Astrocyte of the hippocampus (primary cell): ENCODE results near the gene TAF9.
"Not testable (repeated sequence)": the region's sequence is repeated elsewhere in the genome, so short reads cannot be mapped to it uniquely, and the experiment has no call there.

Experiments
- DNase-seq: peaks from one replicate; pipeline ENCODE4 v3.0.0; 2011; ENCODE audit warnings: low read depth, low spot score

The TAF9 gene

GRCh38 chr5:69369340-69370121 lies at the start of gene TAF9, which contains the start of the genes AK6 and RAD17:
TSS of gene TAF9 (minus strand) at chr5:69369520. CDS start at chr5:69365737, 3,783 bp downstream.
TSS of gene AK6 (minus strand) at chr5:69369520. CDS start at chr5:69369490, 30 bp downstream.
TSS of gene RAD17 (plus strand) at chr5:69369818. CDS start at chr5:69372209, 2,391 bp downstream.
- peak; percentile 96 for DNase-seq

- DNase-seq, result no peak
Observed at GRCh38 chr5:69418554-69418953, 49.2 kb upstream of the TAF9 start.

- no peak for DNase-seq
Observed at GRCh38 chr5:69416699-69417098, 47.4 kb upstream of the TAF9 start.

GRCh38 chr5:69416180-69416579 lies 46.9 kb upstream of the TAF9 start:
- no peak for DNase-seq

GRCh38 chr5:69415584-69415958 lies 46.3 kb upstream of the TAF9 start:
- peak; percentile 7 for DNase-seq

GRCh38 chr5:69414885-69415583 lies 45.7 kb upstream of the TAF9 start, which contains the start of gene MARVELD2:
TSS of gene MARVELD2 (plus strand) at chr5:69415116. CDS start at chr5:69419386, 4,270 bp downstream.
- DNase-seq, result peak; percentile 79

- no peak for DNase-seq
Observed at GRCh38 chr5:69404659-69405330, 35.5 kb upstream of the TAF9 start.

- DNase-seq, result no peak
Observed at GRCh38 chr5:69378376-69378775, 9.1 kb upstream of the TAF9 start.

GRCh38 chr5:69374911-69375446 lies 5.7 kb upstream of the TAF9 start:
- DNase-seq, result no peak

GRCh38 chr5:69372394-69372793 lies 3.1 kb upstream of the TAF9 start:
- no peak for DNase-seq

GRCh38 chr5:69370335-69370734 lies 1.0 kb upstream of the TAF9 start:
- DNase-seq, result not testable (repeated sequence)

GRCh38 chr5:69368458-69369339 lies 621 bp downstream of the TAF9 start:
- no peak for DNase-seq

GRCh38 chr5:69367697-69368279 lies 1.5 kb downstream of the TAF9 start:
- DNase-seq, result no peak

- no peak for DNase-seq
Observed at GRCh38 chr5:69364850-69365249, 4.5 kb downstream of the TAF9 start.

GRCh38 chr5:69364414-69364813 lies 4.9 kb downstream of the TAF9 start:
- DNase-seq, result no peak

GRCh38 chr5:69360442-69360841 lies 8.9 kb downstream of the TAF9 start:
- DNase-seq, result no peak

- no peak for DNase-seq
Observed at GRCh38 chr5:69359699-69360098, 9.6 kb downstream of the TAF9 start.

GRCh38 chr5:69350664-69351063 lies 18.7 kb downstream of the TAF9 start:
- DNase-seq, result no peak

GRCh38 chr5:69343083-69343482 lies 26.2 kb downstream of the TAF9 start:
- DNase-seq, result no peak

- no peak for DNase-seq
Observed at GRCh38 chr5:69341520-69342161, 27.7 kb downstream of the TAF9 start.
